ENCODE results near the gene SYTL1.

Gene SYTL1, protein sequence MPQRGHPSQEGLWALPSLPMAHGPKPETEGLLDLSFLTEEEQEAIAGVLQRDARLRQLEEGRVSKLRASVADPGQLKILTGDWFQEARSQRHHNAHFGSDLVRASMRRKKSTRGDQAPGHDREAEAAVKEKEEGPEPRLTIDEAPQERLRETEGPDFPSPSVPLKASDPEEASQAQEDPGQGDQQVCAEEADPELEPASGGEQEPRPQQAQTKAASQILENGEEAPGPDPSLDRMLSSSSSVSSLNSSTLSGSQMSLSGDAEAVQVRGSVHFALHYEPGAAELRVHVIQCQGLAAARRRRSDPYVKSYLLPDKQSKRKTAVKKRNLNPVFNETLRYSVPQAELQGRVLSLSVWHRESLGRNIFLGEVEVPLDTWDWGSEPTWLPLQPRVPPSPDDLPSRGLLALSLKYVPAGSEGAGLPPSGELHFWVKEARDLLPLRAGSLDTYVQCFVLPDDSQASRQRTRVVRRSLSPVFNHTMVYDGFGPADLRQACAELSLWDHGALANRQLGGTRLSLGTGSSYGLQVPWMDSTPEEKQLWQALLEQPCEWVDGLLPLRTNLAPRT

GRCh38 chr1:27341525-27342252, at the start of gene SYTL1:
TSS of gene SYTL1 (plus strand) at chr1:27342022. CDS start at chr1:27345335, 3,313 bp downstream.
- Mint-ChIP-seq H3K9me3 (no peaks in the 10 kb centered on the region), H3K27me3 (no peaks in the 10 kb centered on the region), H3K27ac (peak within 1 kb of the TSS; percentile 96 to 98), H3K4me3 (peak within 1 kb of the TSS; percentile 87 to 88), H3K4me1 (peaks cover 74% of the 10 kb centered on the region)
- ATAC-seq (peak; percentile 79), DNase-seq (peak; percentile 79 to 84)

- no peak overlapping the region for H3K4me3 Mint-ChIP-seq
- no peaks in the 10 kb centered on the region for H3K27me3 Mint-ChIP-seq
- H3K9me3 Mint-ChIP-seq, result no peaks in the 10 kb centered on the region
- ATAC-seq, result no peak
- H3K27ac Mint-ChIP-seq, result peak overlapping the region in 1 of 2 donors; percentile 80
- no peaks in the 10 kb centered on the region for H3K4me1 Mint-ChIP-seq
- no peak for DNase-seq
These were observed 49.7 kb upstream of the SYTL1 start for GRCh38 chr1:27292106-27292505.

DNA sequence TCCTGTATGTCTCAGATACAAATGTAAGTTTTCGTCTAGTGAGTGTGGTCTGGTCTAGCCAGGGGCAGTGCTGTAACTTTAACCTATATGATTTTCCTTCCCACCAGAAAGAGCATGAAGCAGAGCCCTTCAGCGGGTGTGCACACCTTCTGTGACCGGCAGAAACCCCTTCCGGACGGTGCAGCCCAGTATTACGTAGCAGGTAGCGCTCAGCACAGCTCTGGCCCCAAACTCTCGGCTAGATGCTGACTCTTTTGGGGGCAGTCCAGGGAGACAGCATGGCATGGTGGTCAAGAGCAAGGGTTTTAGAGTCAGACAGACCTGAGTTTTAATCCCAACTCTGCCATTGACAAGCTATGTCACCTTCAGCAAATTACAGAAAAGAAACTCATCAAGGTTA, 47.9 kb upstream of the SYTL1 start:
- Mint-ChIP-seq H3K9me3 (no peaks in the 10 kb centered on the region), H3K27ac (no peak overlapping the region), H3K4me3 (no peak overlapping the region), H3K27me3 (no peaks in the 10 kb centered on the region), H3K4me1 (no peaks in the 10 kb centered on the region)
- ATAC-seq, result no peak
- DNase-seq, result no peak

DNA sequence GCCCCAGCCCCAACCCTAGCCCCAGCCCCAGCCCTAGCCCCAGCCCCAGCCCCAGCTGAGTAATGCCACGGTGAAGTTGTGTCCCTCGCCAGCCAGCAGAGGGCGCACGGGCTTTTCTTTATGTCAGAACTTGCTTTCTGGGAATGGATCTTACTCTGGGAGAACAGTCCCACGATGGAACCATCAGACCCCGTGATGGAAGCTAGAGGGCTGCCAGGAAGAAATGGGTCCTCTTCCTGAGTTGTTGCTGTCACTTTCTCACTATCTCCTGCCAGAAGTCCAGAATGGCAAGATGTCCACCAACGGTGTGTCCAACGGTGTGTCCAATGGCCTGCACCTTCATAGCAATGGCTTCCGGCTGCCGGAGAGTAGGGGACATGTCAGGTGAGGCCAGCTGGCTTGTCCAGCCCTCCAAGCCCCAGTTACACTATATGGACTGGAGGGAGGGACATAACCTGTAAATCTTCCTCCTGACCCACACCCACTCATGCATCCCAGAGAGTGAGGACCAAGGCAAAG, 45.0 kb upstream of the SYTL1 start:
- Mint-ChIP-seq H3K27ac (no peak overlapping the region), H3K4me1 (peaks cover 6% of the 10 kb centered on the region), H3K27me3 (no peaks in the 10 kb centered on the region), H3K9me3 (no peaks in the 10 kb centered on the region), H3K4me3 (no peak overlapping the region)
- ATAC-seq, result peak; percentile 62
- DNase-seq, result peak; percentile 34 to 40

- Mint-ChIP-seq H3K27ac (peak overlapping the region in 1 of 2 donors; percentile 76), H3K4me3 (no peak overlapping the region), H3K9me3 (no peaks in the 10 kb centered on the region), H3K4me1 (peaks cover 6% of the 10 kb centered on the region), H3K27me3 (no peaks in the 10 kb centered on the region)
- ATAC-seq (no peak), DNase-seq (no peak)
These were observed 43.9 kb upstream of the SYTL1 start for GRCh38 chr1:27297903-27298302.

GRCh38 chr1:27298632-27299384, 43.0 kb upstream of the SYTL1 start:
- ATAC-seq (no peak), DNase-seq (no peak)
- no peak overlapping the region for H3K4me3 Mint-ChIP-seq

GRCh38 chr1:27299385-27300271, 42.2 kb upstream of the SYTL1 start:
- Mint-ChIP-seq H3K9me3 (no peaks in the 10 kb centered on the region), H3K27ac (peak overlapping the region in 1 of 2 donors; percentile 14), H3K4me1 (peaks cover 6% of the 10 kb centered on the region), H3K4me3 (no peak overlapping the region), H3K27me3 (no peaks in the 10 kb centered on the region)
- ATAC-seq (no peak), DNase-seq (no peak)

More at GRCh38 chr1:27298632-27299384, 43.0 kb upstream of the SYTL1 start:
- peaks cover 6% of the 10 kb centered on the region for H3K4me1 Mint-ChIP-seq
- no peak overlapping the region for H3K27ac Mint-ChIP-seq
- H3K27me3 Mint-ChIP-seq, result no peaks in the 10 kb centered on the region
- H3K9me3 Mint-ChIP-seq, result no peaks in the 10 kb centered on the region

DNA sequence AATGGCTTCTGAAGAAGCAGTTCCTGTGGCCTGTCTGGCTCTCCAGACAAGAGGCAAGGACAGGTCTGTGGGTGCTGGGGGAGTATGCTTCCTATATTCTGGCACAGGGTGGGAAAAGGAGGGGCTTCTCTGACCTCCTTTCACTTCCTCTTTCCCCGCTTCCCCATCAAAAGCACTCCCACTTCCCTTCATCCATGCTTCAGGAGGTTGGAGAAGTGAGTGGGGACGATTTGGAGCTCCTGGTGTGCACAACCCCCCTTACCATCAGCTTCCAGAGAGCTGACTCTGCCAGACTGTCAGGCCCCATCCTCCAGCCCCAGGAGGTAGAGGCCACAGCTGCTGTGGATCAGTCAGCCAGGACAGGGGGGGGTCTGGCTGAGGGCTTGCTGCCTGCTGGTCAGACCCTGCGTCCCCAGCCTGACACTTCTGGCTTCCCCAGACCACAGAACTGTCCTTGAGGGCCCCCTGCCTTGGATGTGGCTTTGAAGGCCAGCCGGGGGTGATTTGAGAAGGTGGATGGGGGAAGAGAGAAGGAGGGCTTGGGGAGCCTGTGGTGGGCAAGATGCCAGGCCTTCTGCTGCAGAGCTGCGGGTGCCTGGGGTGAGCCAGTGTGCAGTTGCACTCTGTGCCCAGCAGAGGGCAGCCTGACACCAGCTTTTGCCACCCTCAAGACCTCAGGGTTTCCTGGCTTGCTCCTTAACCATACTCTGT, 41.3 kb upstream of the SYTL1 start:
- H3K27ac Mint-ChIP-seq, result no peak overlapping the region

GRCh38 chr1:27301052-27301422, 40.8 kb upstream of the SYTL1 start:
- Mint-ChIP-seq H3K4me1 (peaks cover 6% of the 10 kb centered on the region), H3K4me3 (no peak overlapping the region), H3K9me3 (no peaks in the 10 kb centered on the region), H3K27me3 (no peaks in the 10 kb centered on the region), H3K27ac (no peak overlapping the region)
- ATAC-seq (no peak), DNase-seq (no peak)

More for the DNA sequence above, 41.3 kb upstream of the SYTL1 start:
- peak; percentile 87 for ATAC-seq
- Mint-ChIP-seq H3K9me3 (no peaks in the 10 kb centered on the region), H3K27me3 (no peaks in the 10 kb centered on the region), H3K4me1 (peaks cover 6% of the 10 kb centered on the region), H3K4me3 (no peak overlapping the region)
- DNase-seq, result peak; percentile 73

DNA sequence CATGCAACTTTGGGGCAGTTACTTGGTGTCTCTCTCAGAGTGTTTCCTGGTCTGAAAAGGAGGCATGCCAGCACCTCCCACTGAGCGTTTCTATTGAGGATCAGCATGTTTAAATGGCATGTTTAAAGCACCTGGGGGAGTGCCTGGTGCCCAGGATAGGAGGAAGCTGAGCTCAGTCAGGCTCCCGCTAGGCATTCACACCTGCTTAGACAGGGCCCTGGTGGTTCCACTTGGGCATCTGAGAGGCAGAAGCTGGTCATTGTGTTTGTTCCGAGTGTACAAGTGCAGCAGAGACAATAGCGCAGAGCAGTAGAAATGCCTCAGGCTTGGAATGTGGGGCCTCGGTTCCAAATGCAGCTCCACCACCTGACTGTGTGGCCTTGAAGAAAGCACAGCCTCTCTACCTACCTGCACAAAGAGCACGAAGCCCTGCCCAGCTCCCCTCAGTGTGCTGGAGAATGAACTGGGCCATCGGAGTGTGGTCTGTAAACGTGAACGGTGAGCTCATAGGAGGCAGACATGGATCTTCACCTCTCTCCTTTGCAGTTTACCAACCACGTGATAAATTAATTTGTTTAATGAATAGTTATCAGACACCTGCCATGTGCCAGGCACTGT, 40.1 kb upstream of the SYTL1 start:
- Mint-ChIP-seq H3K9me3 (no peaks in the 10 kb centered on the region), H3K27me3 (no peaks in the 10 kb centered on the region), H3K27ac (peak overlapping the region in 1 of 2 donors; percentile 5), H3K4me1 (peaks cover 6% of the 10 kb centered on the region), H3K4me3 (no peak overlapping the region)
- ATAC-seq, result no peak
- no peak for DNase-seq

- Mint-ChIP-seq H3K27ac (no peak overlapping the region), H3K27me3 (no peaks in the 10 kb centered on the region), H3K9me3 (no peaks in the 10 kb centered on the region), H3K4me3 (no peak overlapping the region), H3K4me1 (peaks cover 6% of the 10 kb centered on the region)
- ATAC-seq, result no peak
- DNase-seq, result no peak
These were observed 39.2 kb upstream of the SYTL1 start for GRCh38 chr1:27302612-27303011.

DNA sequence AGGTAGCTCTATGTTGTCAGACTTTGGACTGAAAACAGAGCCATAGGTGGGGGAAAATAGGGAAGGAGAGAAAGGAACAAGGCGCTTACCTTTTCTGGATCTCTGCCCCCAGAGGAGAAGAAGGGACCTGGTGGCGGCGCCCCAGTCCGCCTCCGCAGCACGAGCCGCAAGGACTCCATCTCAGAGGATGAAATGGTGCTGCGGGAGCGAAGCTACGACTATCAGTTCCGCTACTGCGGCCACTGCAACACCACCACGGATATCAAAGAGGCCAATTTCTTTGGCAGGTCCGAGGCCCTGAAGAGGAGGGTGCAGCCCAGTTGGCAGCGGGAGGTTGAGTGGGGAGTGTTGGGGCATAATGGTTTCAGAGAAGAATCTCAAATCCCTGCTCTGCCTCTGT, 38.3 kb upstream of the SYTL1 start:
- H3K4me1 Mint-ChIP-seq, result peaks cover 6% of the 10 kb centered on the region
- no peak for ATAC-seq
- no peak overlapping the region for H3K27ac Mint-ChIP-seq
- no peak for DNase-seq
- no peak overlapping the region for H3K4me3 Mint-ChIP-seq
- H3K27me3 Mint-ChIP-seq, result no peaks in the 10 kb centered on the region
- no peaks in the 10 kb centered on the region for H3K9me3 Mint-ChIP-seq

DNA sequence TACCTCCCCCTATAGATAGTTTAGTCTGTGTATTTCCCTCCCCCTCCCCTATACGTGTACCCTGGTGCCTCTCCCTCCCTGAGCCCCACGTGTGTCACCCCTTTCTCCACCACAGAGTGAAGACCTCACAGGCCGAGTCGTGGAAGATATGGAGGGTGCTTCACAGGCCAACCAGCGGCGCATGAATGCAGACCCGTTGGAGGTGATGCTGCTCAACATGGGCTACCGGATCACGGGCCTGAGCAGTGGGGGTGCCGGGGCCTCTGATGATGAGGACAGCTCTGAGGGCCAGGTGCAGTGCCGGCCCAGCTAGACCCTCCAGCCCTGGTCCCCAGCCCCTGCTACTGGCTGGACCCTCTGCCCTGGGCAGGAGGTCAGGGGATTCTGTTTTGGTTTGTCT, 35.8 kb upstream of the SYTL1 start:
- Mint-ChIP-seq H3K27ac (peak overlapping the region in 1 of 2 donors; percentile 63), H3K9me3 (no peaks in the 10 kb centered on the region), H3K27me3 (no peaks in the 10 kb centered on the region), H3K4me1 (peaks cover 3% of the 10 kb centered on the region), H3K4me3 (no peak overlapping the region)
- no peak for DNase-seq
- ATAC-seq, result no peak

All from stimulated activated naive CD8-positive, alpha-beta T cell treated with anti-CD3 and anti-CD28 coated beads, Interleukin-15, amount 100 ng/mL, for 72 hours (primary cell).